Measurements from ENCODE around the gene TYK2.

DNA sequence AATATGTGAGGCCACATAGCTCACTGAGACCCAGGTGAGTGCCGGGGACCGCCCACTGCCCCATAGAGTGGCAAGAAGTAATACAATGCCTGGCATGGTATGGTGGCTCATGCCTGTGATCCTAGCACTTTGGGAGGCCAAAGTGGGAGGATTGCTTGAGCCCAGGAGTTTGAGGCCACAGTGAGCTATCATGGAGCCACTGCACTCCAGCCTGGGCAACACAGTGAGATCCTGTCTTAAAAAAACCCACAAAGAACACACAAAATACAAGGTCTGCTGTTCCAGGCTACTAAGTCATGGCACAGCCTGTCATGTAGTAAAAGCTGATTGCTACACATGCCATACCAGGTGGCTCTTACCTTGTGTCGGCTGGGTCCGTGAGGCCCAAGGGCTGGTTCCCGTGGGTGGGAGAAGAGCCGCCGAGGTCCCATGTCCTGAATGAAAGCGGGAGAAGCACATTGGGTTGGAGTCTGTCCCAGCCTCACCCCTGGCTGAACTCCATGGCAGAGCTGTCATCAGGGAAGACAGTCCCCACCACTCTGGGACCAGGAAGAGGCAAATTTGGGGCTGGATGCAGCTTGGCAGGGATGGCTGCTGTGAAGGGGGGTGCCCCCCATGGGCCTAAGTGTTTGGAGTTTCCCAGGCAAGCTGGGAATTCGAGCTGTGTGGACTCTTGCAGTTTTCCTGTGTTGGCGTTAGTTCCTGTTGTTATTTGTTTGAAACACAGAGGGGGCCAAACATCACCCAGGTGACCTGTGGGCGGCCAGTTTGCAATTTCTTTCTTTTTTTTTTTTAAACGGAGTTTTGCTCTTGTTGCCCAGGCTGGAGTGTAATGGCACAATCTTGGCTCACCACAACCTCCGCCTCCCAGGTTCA lies 61.3 kb downstream of the TYK2 start:
- TF ChIP-seq EZH2phosphoT487 (IDR thresholded peaks at IDR 0.05; ENCODE audit: low read depth, severe bottlenecking, unreplicated experiment), result no peak
- TF ChIP-seq, protein P1, sequence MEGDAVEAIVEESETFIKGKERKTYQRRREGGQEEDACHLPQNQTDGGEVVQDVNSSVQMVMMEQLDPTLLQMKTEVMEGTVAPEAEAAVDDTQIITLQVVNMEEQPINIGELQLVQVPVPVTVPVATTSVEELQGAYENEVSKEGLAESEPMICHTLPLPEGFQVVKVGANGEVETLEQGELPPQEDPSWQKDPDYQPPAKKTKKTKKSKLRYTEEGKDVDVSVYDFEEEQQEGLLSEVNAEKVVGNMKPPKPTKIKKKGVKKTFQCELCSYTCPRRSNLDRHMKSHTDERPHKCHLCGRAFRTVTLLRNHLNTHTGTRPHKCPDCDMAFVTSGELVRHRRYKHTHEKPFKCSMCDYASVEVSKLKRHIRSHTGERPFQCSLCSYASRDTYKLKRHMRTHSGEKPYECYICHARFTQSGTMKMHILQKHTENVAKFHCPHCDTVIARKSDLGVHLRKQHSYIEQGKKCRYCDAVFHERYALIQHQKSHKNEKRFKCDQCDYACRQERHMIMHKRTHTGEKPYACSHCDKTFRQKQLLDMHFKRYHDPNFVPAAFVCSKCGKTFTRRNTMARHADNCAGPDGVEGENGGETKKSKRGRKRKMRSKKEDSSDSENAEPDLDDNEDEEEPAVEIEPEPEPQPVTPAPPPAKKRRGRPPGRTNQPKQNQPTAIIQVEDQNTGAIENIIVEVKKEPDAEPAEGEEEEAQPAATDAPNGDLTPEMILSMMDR (IDR thresholded peaks at IDR 0.05; ENCODE audit: poor library complexity), result no peak

All from hepatocyte (in vitro differentiated cells).